ENCODE measurements around the gene SNX21.

The SNX21 gene

GRCh38 chr20:45843506-45843905 is 9.9 kb downstream of the SNX21 start:
- Histone ChIP-seq H3K4ac (ENCODE audit: low read length) (no peak overlapping the region), H3K27ac (replicated peaks; ENCODE audit: low read length) (no peak overlapping the region)

GRCh38 chr20:45845452-45845851 is 11.9 kb downstream of the SNX21 start:
- no peak overlapping the region for H3K4me3 ChIP-seq (ENCODE audit: low read length in 2 of 2)
- no peak overlapping the region for H3K18ac ChIP-seq (ENCODE audit: low read length)
- H3K4ac ChIP-seq (ENCODE audit: low read length): no peak overlapping the region

More at GRCh38 chr20:45843506-45843905, 9.9 kb downstream of the SNX21 start:
- H3K36me3 ChIP-seq (replicated peaks in 1 of 2; ENCODE audit: control insufficient read depth in 2 of 2, insufficient read depth in 2 of 2, low read length in 2 of 2): peaks cover 18 to 73% of the 10 kb centered on the region in 2 donors
- no peak overlapping the region for H2BK120ac ChIP-seq (ENCODE audit: low read depth, low read length)
- H3K18ac ChIP-seq (ENCODE audit: low read length): no peak overlapping the region
- no peak overlapping the region for H3K9ac ChIP-seq (ENCODE audit: low read depth, low read length, poor library complexity)
- H2BK12ac ChIP-seq (ENCODE audit: low read length): no peak overlapping the region
- H2AFZ ChIP-seq (ENCODE audit: low read length): no peak overlapping the region
- H3K4me2 ChIP-seq (ENCODE audit: insufficient read depth, low read length, poor library complexity, severe bottlenecking): no peak overlapping the region
- no peaks in the 10 kb centered on the region for H3K9me3 ChIP-seq (replicated peaks in 1 of 2; ENCODE audit: control insufficient read depth in 2 of 2, insufficient read depth in 1 of 2, low read depth in 1 of 2, low read length in 2 of 2)
- H3K4me1 ChIP-seq (ENCODE audit: control insufficient read depth in 2 of 2, insufficient read depth in 1 of 2, low read depth in 1 of 2, low read length in 2 of 2): no peaks in the 10 kb centered on the region
- no peak overlapping the region for H3K14ac ChIP-seq (ENCODE audit: low read length)
- no peak overlapping the region for H4K91ac ChIP-seq (ENCODE audit: low read depth, low read length, poor library complexity)
- no peaks in the 10 kb centered on the region for H3K79me1 ChIP-seq (ENCODE audit: low read depth, low read length)
- no peak overlapping the region for H3K4me3 ChIP-seq (ENCODE audit: low read length in 2 of 2)
- DNase-seq (ENCODE audit: low spot score): no peak
- no peak overlapping the region for H4K8ac ChIP-seq (ENCODE audit: low read depth, low read length)
- no peak overlapping the region for H2BK5ac ChIP-seq (ENCODE audit: low read length)
- no peak overlapping the region for H2AK5ac ChIP-seq (ENCODE audit: low read depth, low read length)
- no peaks in the 10 kb centered on the region for H3K27me3 ChIP-seq (ENCODE audit: control insufficient read depth in 3 of 3, insufficient read depth in 3 of 3, low read depth in 1 of 3, low read length in 3 of 3)
- no peak overlapping the region for H2BK15ac ChIP-seq (ENCODE audit: low read length)
- no CpG with 5 or more reads among the region's 14 CpGs for WGBS, 2 donors (ENCODE audit: extremely low coverage in 2 of 2, insufficient read length in 2 of 2, insufficient replicate concordance in 1 of 2)
- H3K23ac ChIP-seq (ENCODE audit: low read depth, low read length, poor library complexity): no peak overlapping the region

GRCh38 chr20:45848421-45848820 is 14.8 kb downstream of the SNX21 start:
- H3K4me3 ChIP-seq (ENCODE audit: low read length in 2 of 2): peak overlapping the region in 1 of 2 donors; percentile 49
- no peaks in the 10 kb centered on the region for H3K9me3 ChIP-seq (replicated peaks in 1 of 2; ENCODE audit: control insufficient read depth in 2 of 2, insufficient read depth in 1 of 2, low read depth in 1 of 2, low read length in 2 of 2)
- H2AK5ac ChIP-seq (ENCODE audit: low read depth, low read length): no peak overlapping the region
- H2BK12ac ChIP-seq (ENCODE audit: low read length): no peak overlapping the region
- no peak overlapping the region for H3K14ac ChIP-seq (ENCODE audit: low read length)
- no peak overlapping the region for H3K23ac ChIP-seq (ENCODE audit: low read depth, low read length, poor library complexity)
- no peak overlapping the region for H3K4ac ChIP-seq (ENCODE audit: low read length)
- no peak overlapping the region for H3K18ac ChIP-seq (ENCODE audit: low read length)
- WGBS, 2 donors (ENCODE audit: extremely low coverage in 2 of 2, insufficient read length in 2 of 2, insufficient replicate concordance in 1 of 2): no CpG with 5 or more reads among the region's 8 CpGs
- H2BK5ac ChIP-seq (ENCODE audit: low read length): no peak overlapping the region
- H3K4me2 ChIP-seq (ENCODE audit: insufficient read depth, low read length, poor library complexity, severe bottlenecking): no peak overlapping the region
- H2BK15ac ChIP-seq (ENCODE audit: low read length): no peak overlapping the region
- H4K8ac ChIP-seq (ENCODE audit: low read depth, low read length): no peak overlapping the region
- H4K91ac ChIP-seq (ENCODE audit: low read depth, low read length, poor library complexity): no peak overlapping the region
- no peak overlapping the region for H3K27ac ChIP-seq (replicated peaks; ENCODE audit: low read length)
- no peaks in the 10 kb centered on the region for H3K4me1 ChIP-seq (ENCODE audit: control insufficient read depth in 2 of 2, insufficient read depth in 1 of 2, low read depth in 1 of 2, low read length in 2 of 2)
- H2AFZ ChIP-seq (ENCODE audit: low read length): no peak overlapping the region
- H3K9ac ChIP-seq (ENCODE audit: low read depth, low read length, poor library complexity): no peak overlapping the region
- no peaks in the 10 kb centered on the region for H3K27me3 ChIP-seq (ENCODE audit: control insufficient read depth in 3 of 3, insufficient read depth in 3 of 3, low read depth in 1 of 3, low read length in 3 of 3)
- no peak overlapping the region for H2BK120ac ChIP-seq (ENCODE audit: low read depth, low read length)
- no peaks in the 10 kb centered on the region for H3K79me1 ChIP-seq (ENCODE audit: low read depth, low read length)
- DNase-seq (ENCODE audit: low spot score): no peak
- H3K36me3 ChIP-seq (replicated peaks in 1 of 2; ENCODE audit: control insufficient read depth in 2 of 2, insufficient read depth in 2 of 2, low read length in 2 of 2): peaks cover 10 to 53% of the 10 kb centered on the region in 2 donors

More at GRCh38 chr20:45845452-45845851, 11.9 kb downstream of the SNX21 start:
- H2BK12ac ChIP-seq (ENCODE audit: low read length): no peak overlapping the region
- no peaks in the 10 kb centered on the region for H3K79me1 ChIP-seq (ENCODE audit: low read depth, low read length)
- no peaks in the 10 kb centered on the region for H3K27me3 ChIP-seq (ENCODE audit: control insufficient read depth in 3 of 3, insufficient read depth in 3 of 3, low read depth in 1 of 3, low read length in 3 of 3)
- no peak overlapping the region for H4K91ac ChIP-seq (ENCODE audit: low read depth, low read length, poor library complexity)
- no peak overlapping the region for H3K4me2 ChIP-seq (ENCODE audit: insufficient read depth, low read length, poor library complexity, severe bottlenecking)
- no peak overlapping the region for H2BK15ac ChIP-seq (ENCODE audit: low read length)
- no peak overlapping the region for H2BK120ac ChIP-seq (ENCODE audit: low read depth, low read length)
- H3K4me1 ChIP-seq (ENCODE audit: control insufficient read depth in 2 of 2, insufficient read depth in 1 of 2, low read depth in 1 of 2, low read length in 2 of 2): no peaks in the 10 kb centered on the region
- no peak overlapping the region for H4K8ac ChIP-seq (ENCODE audit: low read depth, low read length)
- H3K27ac ChIP-seq (replicated peaks; ENCODE audit: low read length): no peak overlapping the region
- peaks cover 18 to 73% of the 10 kb centered on the region in 2 donors for H3K36me3 ChIP-seq (replicated peaks in 1 of 2; ENCODE audit: control insufficient read depth in 2 of 2, insufficient read depth in 2 of 2, low read length in 2 of 2)
- no peak overlapping the region for H2AFZ ChIP-seq (ENCODE audit: low read length)
- DNase-seq (ENCODE audit: low spot score): no peak
- no peak overlapping the region for H3K14ac ChIP-seq (ENCODE audit: low read length)
- no peak overlapping the region for H2BK5ac ChIP-seq (ENCODE audit: low read length)
- no peaks in the 10 kb centered on the region for H3K9me3 ChIP-seq (replicated peaks in 1 of 2; ENCODE audit: control insufficient read depth in 2 of 2, insufficient read depth in 1 of 2, low read depth in 1 of 2, low read length in 2 of 2)
- H2AK5ac ChIP-seq (ENCODE audit: low read depth, low read length): no peak overlapping the region
- H3K23ac ChIP-seq (ENCODE audit: low read depth, low read length, poor library complexity): no peak overlapping the region
- H3K9ac ChIP-seq (ENCODE audit: low read depth, low read length, poor library complexity): no peak overlapping the region

- Histone ChIP-seq H3K23ac (ENCODE audit: low read depth, low read length, poor library complexity) (no peak overlapping the region), H3K27me3 (ENCODE audit: control insufficient read depth in 3 of 3, insufficient read depth in 3 of 3, low read depth in 1 of 3, low read length in 3 of 3) (no peaks in the 10 kb centered on the region), H2AFZ (ENCODE audit: low read length) (no peak overlapping the region), H3K18ac (ENCODE audit: low read length) (no peak overlapping the region), H3K4me2 (ENCODE audit: insufficient read depth, low read length, poor library complexity, severe bottlenecking) (no peak overlapping the region), H3K36me3 (replicated peaks in 1 of 2; ENCODE audit: control insufficient read depth in 2 of 2, insufficient read depth in 2 of 2, low read length in 2 of 2) (peaks cover 5 to 49% of the 10 kb centered on the region in 2 donors), H3K14ac (ENCODE audit: low read length) (no peak overlapping the region), H3K9ac (ENCODE audit: low read depth, low read length, poor library complexity) (no peak overlapping the region), H4K91ac (ENCODE audit: low read depth, low read length, poor library complexity) (no peak overlapping the region), H4K8ac (ENCODE audit: low read depth, low read length) (no peak overlapping the region), H2BK12ac (ENCODE audit: low read length) (no peak overlapping the region), H3K4me3 (ENCODE audit: low read length in 2 of 2) (no peak overlapping the region), H2BK15ac (ENCODE audit: low read length) (no peak overlapping the region), H3K4ac (ENCODE audit: low read length) (no peak overlapping the region), H2BK120ac (ENCODE audit: low read depth, low read length) (no peak overlapping the region), H3K9me3 (replicated peaks in 1 of 2; ENCODE audit: control insufficient read depth in 2 of 2, insufficient read depth in 1 of 2, low read depth in 1 of 2, low read length in 2 of 2) (no peaks in the 10 kb centered on the region), H3K27ac (replicated peaks; ENCODE audit: low read length) (no peak overlapping the region), H3K4me1 (ENCODE audit: control insufficient read depth in 2 of 2, insufficient read depth in 1 of 2, low read depth in 1 of 2, low read length in 2 of 2) (no peaks in the 10 kb centered on the region), H2BK5ac (ENCODE audit: low read length) (no peak overlapping the region), H2AK5ac (ENCODE audit: low read depth, low read length) (no peak overlapping the region), H3K79me1 (ENCODE audit: low read depth, low read length) (no peaks in the 10 kb centered on the region)
- no CpG with 5 or more reads among the region's 8 CpGs for whole genome bisulfite sequencing, 2 donors (ENCODE audit: extremely low coverage in 2 of 2, insufficient read length in 2 of 2, insufficient replicate concordance in 1 of 2)
- DNase-seq (ENCODE audit: low spot score): no peak
These were observed 15.5 kb downstream of the SNX21 start for GRCh38 chr20:45848969-45849582.

Data from neuronal stem cell (in vitro differentiated cells).